Activated CD8-positive, alpha-beta memory T cell treated with anti-CD3 and anti-CD28 coated beads, Interleukin-2, amount 50 U/mL, for 24 hours (primary cell): Measurements from ENCODE around the gene AMN1.
"Not testable (repeated sequence)": the region's sequence is repeated elsewhere in the genome, so short reads cannot be mapped to it uniquely, and the experiment has no call there.

ENCODE experiments used
- DNase-seq: peaks from one replicate; pipeline ENCODE4 v3.0.0-alpha.2; 2020; ENCODE audit errors: extremely low read depth

AMN1 gene

DNA sequence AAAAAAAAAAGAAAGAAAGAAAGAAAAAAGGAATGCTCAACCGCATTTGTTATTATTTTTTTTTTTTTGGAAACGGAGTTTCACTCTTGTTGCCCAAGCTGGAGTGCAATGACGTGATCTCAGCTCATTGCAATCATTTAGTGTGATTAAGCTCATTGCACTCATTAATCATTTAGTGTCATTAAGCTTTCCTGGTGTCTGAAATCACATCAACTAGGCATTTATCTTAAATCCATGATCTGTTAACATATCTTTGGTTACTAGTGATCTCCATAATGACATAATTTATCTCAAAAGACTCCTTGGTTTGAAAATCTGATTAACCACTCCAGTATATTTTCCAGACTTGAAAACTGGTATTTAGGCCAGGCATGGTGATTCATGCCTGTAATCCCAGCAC lies 43.0 kb downstream of the AMN1 start:
- DNase-seq: no peak

GRCh38 chr12:31682136-31682962 lies 46.5 kb downstream of the AMN1 start:
- peak; percentile 34 for DNase-seq

DNA sequence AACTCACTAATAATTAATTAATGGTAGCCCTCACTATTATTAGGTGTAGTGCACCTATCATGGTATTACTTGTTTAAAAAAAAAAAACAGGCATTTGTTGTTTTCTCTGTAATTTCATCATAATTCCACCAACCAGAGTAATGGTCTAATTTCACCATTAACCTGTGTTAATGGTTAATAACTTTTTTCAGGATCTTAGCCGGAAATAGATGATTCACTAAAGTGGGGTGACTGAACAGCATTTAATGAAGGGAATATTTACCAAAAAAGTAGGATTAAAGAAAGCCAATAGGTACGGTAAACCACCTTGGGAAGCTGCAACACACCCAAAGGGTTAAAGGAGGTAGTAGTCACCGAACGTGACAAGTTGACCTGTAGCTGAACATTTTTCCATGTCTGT lies 56.3 kb downstream of the AMN1 start:
- DNase-seq: no peak

DNA sequence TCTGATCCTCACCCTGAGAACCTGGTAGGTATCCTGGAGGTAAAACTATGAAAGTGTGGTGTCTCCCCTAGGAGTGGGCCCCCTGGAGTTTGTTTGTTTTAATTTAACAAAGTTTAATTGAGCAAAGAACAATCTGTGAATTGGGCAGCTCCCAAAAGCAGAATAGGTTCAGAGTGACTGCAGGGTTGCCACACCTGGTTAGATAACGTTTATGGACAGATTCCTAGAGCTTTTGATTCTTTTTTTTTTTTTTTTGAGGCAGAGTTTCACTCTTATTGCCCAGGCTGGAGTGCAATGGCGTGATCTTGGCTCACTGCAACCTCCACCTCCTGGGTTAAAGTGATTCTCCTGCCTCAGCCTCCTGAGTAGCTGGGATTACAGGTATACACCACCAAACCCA lies 59.2 kb downstream of the AMN1 start:
- DNase-seq: not testable (repeated sequence)

GRCh38 chr12:31669020-31669419 lies 59.8 kb downstream of the AMN1 start:
- DNase-seq: no peak

DNA sequence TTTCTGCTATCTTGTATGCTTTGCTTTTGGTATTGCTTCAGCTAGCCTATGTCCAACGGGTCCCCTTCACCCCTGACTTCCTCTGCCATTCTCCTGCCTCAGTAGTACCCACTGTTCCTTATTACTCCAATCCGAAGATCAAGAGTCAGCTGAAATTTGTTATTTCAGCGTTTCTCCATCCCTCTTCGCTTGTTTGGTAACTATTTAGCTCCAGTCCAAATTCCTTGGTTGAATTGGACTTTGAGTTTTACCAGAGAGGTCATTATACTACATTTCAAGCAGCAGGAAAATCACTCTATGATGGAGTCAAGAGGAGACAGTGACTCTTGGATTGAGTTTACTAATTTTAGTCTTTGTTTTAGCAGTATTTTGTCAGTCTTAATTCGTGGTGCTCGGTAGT lies 64.8 kb downstream of the AMN1 start:
- DNase-seq: no peak

DNA sequence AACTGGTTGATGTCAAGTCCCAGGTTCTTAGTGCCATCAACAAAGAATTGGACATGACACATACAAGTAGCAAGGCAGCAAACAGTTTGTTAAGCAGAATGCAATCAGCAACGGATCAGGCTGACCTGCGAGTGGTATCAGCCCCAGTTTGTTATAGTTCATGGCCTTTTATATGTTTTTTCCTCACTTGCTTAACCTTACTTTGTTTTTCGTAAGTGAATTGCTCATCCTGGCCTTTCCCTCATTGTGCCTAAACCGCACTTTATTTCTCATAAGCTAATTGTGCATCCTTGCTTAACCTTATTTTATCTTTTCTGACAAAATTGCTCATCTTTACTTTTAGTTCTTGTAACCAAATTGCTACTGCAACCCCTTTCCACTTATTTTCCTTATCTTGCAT lies 65.2 kb downstream of the AMN1 start:
- DNase-seq: no peak

GRCh38 chr12:31662176-31662849 lies 66.5 kb downstream of the AMN1 start:
- DNase-seq: no peak

- DNase-seq: peak; percentile 86
Measured at GRCh38 chr12:31659087-31659942, 69.5 kb downstream of the AMN1 start, which contains the start of gene ETFBKMT. Gene ETFBKMT (plus strand): TSS chr12:31659688. CDS start chr12:31661954, 2,266 bp downstream.

GRCh38 chr12:31658471-31659086 lies 70.2 kb downstream of the AMN1 start:
- no peak for DNase-seq

DNA sequence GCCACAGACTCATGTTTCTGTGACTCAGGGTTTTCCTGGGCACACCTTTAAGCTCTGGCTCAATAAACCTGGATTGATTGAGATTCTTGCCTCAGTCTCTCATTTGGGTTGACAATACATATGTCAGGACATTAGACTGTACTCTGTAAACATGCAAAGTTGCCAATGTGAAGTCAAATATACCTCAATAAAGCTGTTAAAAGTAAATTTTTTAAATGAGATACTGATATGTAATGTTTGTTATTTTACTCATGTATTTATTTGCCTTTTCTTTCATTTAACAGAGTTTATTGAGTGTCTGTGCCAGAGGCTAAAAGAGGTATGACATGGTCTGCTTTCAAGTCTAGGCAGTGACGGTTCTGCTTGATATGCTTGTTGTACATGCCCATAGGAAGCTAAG lies 73.0 kb downstream of the AMN1 start:
- DNase-seq: no peak

GRCh38 chr12:31655208-31655607 lies 73.6 kb downstream of the AMN1 start:
- DNase-seq: no peak

- DNase-seq: no peak
Measured at GRCh38 chr12:31651893-31652521, 76.8 kb downstream of the AMN1 start.

GRCh38 chr12:31650918-31651317 lies 77.9 kb downstream of the AMN1 start:
- DNase-seq: no peak

DNA sequence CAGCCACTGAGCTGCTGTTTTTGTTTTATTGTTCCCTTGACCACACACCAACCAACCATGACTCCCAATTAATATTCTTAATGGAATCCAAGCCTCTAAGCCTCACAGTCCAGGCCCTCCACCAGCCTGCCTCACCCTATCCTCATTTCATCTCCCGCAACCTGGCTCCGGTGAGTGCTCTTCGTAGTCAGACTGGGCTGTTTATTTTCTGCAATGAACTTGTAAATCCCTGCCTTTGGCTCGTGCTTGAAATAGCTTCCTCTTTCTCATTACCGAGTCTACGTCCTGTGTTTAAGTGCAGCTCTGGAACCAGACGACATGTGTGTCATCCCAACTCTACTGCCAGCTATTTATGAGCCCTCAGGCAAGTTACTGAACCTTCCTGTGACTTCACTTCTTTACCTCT lies 81.7 kb downstream of the AMN1 start:
- no peak for DNase-seq

DNA sequence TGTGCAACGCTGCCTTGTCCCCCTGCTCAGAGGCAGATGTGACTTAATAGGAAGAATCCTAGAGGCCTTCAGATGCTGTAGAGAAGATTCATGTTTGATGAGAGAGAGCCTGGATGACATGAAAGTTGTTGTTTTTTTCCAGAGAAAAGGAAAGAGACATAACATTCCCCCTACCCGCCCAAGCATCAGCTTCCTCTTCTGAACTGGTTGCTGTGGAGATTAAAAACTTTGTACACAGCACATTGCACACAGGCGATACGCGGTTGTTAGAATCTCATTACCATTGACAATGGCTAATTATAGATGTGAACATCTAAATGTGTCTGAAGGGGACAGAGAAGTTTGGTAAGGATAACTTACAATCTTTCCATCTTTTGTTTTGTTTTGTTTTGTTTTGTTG lies 82.9 kb downstream of the AMN1 start:
- no peak for DNase-seq

DNA sequence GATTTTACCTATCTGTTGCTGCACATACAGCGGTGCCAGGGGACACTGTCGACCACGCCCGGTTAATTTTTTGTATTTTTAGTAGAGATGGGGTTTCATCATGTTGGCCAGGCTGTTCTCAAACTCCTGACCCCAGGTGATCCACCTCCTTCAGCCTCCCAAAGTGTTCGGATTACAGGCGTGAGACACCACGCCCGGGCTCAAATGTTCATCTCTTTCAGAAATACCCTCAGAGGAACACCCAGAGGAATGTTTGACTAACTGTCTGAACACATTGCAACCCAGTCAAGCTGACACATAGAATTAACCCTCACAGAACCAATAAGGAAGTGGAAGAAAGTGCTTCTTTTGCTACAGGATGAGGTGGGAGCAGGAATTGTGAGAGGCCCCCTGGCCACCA lies 84.3 kb downstream of the AMN1 start:
- no peak for DNase-seq

DNA sequence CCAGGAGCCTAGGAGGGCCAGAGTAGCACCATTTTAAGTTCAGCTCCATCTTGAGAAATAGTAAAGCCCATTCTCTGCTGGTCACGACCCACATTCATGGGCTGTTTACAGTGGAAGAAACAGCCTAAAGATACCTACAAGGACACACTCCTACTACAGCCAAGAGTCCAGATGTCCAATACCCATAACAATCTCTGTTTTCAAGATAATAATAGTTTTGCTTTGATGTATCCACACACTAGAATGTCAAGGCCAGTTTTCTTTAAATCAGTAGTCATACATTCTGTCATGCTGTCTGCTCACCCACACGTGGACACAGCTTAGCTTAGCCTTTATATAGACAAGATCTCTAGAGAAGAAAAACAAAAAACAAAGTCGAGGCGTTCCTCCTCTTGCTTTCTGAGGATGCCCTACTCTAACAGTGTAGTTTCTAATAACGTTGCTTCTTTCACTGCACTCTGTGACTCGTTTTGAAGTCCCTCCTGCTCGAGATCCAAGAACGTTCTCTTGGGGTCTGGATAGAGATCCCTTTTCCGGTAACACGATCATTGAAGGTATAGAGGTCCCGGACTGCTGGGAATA lies 87.2 kb downstream of the AMN1 start:
- DNase-seq: no peak

DNA sequence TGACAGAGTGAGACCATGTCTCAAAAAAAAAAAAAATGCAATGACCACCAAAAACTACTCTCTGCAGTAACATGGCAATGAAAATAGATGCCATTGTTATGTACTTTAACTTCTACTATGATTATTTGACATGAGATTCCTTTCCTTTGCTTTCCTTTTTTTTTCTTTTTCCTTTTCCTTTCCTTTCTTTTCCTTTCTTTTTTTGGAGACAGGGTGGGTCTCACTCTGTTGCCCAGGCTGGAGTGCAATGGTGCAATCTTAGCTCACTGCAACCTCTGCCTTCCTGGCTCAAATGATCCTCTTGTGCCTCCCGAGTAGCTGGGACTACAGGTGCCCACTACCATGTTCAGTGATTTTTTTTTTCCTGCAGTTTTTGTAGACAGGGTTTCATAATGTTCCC lies 94.2 kb downstream of the AMN1 start:
- no peak for DNase-seq

- no peak for DNase-seq
Measured at GRCh38 chr12:31633464-31633863, 95.4 kb downstream of the AMN1 start.

DNA sequence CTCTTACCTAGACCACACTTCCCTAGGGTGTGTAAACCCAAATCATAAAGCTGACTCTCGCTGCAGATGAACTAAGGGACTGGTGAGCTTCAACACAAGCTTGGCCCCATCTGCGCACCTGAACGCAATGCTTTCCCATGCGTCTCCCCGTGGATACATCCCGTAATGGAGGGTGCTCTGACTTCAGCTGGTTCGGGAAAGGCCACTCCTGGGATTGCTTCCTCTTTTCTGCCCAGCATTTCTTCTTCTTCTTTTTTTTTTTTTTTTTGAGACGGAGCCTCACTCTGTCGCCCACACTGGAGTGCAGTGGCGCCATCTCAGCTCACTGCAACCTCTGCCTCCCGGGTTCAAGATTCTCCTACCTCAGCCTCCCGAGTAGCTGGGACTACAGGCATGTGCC lies 97.0 kb downstream of the AMN1 start:
- DNase-seq: no peak
